Measurements from ENCODE around the gene MUC13.

- TF ChIP-seq CTCF (IDR thresholded peaks at IDR 0.05; ENCODE audit: insufficient read depth, low read length) (no peak), POLR2AphosphoS5 (IDR thresholded peaks at IDR 0.05; ENCODE audit: low read depth) (no peak), REST (IDR thresholded peaks at IDR 0.05; ENCODE audit: insufficient replicate concordance, low read depth) (no peak)
Measured at GRCh38 chr3:124920718-124921117, 13.8 kb downstream of the MUC13 start.

Measured in HL-60 (cell line).